ENCODE results near the gene EHMT2.
"Not testable (repeated sequence)": the region's sequence is repeated elsewhere in the genome, so short reads cannot be mapped to it uniquely, and the experiment has no call there.

DNA sequence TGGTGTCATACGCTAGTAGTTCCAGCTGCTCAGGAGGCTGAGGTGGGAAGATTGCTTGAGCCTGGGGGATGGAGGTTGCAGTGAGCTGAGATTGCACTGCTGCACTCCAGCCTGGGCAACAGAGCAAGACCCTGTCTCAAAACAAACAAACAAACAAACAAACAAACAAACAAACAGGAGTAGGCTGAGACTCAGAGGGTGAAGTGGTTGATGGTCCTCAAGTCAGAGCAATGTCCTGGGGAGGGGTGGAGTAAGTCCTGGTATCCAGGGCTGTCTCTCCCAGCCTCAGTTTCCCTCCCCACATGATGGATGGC, 28.9 kb downstream of the EHMT2 start:
- TF ChIP-seq, protein P1, sequence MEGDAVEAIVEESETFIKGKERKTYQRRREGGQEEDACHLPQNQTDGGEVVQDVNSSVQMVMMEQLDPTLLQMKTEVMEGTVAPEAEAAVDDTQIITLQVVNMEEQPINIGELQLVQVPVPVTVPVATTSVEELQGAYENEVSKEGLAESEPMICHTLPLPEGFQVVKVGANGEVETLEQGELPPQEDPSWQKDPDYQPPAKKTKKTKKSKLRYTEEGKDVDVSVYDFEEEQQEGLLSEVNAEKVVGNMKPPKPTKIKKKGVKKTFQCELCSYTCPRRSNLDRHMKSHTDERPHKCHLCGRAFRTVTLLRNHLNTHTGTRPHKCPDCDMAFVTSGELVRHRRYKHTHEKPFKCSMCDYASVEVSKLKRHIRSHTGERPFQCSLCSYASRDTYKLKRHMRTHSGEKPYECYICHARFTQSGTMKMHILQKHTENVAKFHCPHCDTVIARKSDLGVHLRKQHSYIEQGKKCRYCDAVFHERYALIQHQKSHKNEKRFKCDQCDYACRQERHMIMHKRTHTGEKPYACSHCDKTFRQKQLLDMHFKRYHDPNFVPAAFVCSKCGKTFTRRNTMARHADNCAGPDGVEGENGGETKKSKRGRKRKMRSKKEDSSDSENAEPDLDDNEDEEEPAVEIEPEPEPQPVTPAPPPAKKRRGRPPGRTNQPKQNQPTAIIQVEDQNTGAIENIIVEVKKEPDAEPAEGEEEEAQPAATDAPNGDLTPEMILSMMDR (optimal IDR thresholded peaks at IDR 0.05 in 1 of 3, IDR thresholded peaks at IDR 0.05 in 1 of 3, conservative IDR thresholded peaks at IDR 0.05 in 1 of 3; ENCODE audit: extremely low read depth in 1 of 3, insufficient read depth in 2 of 3, low read length in 3 of 3) = not testable (repeated sequence)
- TF ChIP-seq EZH2 (IDR thresholded peaks at IDR 0.05; ENCODE audit: low read length) = not testable (repeated sequence)
